Muscle layer of duodenum (tissue), 2 donors: ENCODE results near the gene KAZN.
A peak's percentile ranks its signal among the peaks of the same experiment; 100 is the strongest.

Source experiments
- H3K27ac ChIP-seq: one replicate; pipeline ENCODE4 v1.7.0; 2013; ENCODE audit warnings: mild to moderate bottlenecking, low read length
- H3K27me3 ChIP-seq: one replicate; pipeline ENCODE4 v1.7.0; 2013; ENCODE audit warnings: low read depth, mild to moderate bottlenecking, control low read depth, low read length
- H3K36me3 ChIP-seq, 2 donors: one replicate each; pipeline ENCODE4 v1.7.0; 2013; ENCODE audit warnings: low read length in 2 of 2, control low read depth in 1 of 2, mild to moderate bottlenecking in 1 of 2; ENCODE audit not compliant: insufficient read depth in 2 of 2, control insufficient read depth in 1 of 2
- H3K4me1 ChIP-seq, 2 donors: one replicate each; pipeline ENCODE4 v1.7.0; 2013; ENCODE audit warnings: low read length in 2 of 2, mild to moderate bottlenecking in 2 of 2, control low read depth in 1 of 2, moderate library complexity in 1 of 2; ENCODE audit not compliant: insufficient read depth in 2 of 2, control insufficient read depth in 1 of 2
- H3K4me3 ChIP-seq, 2 donors: one replicate each; pipeline ENCODE4 v1.7.0; 2013; ENCODE audit warnings: low read length in 2 of 2, low read depth in 1 of 2, mild to moderate bottlenecking in 1 of 2
- H3K9me3 ChIP-seq, 2 donors: one replicate each; pipeline ENCODE4 v1.7.0; 2013; ENCODE audit warnings: low read length in 2 of 2, control low read depth in 1 of 2, mild to moderate bottlenecking in 1 of 2; ENCODE audit not compliant: control insufficient read depth in 1 of 2
- donor health status: healthy.

Gene KAZN

GRCh38 chr1:15005116-15005515 is 406.6 kb downstream of the KAZN start:
- H3K27me3 ChIP-seq, result no peaks in the 10 kb centered on the region
- H3K36me3 ChIP-seq, result no peaks in the 10 kb centered on the region
- H3K9me3 ChIP-seq, result no peaks in the 10 kb centered on the region
- H3K4me3 ChIP-seq, result no peak overlapping the region
- no peak overlapping the region for H3K27ac ChIP-seq
- H3K4me1 ChIP-seq, result peaks cover 5 to 7% of the 10 kb centered on the region in 2 donors

- H3K4me3 ChIP-seq, result no peak overlapping the region
- no peak overlapping the region for H3K27ac ChIP-seq
These were observed 408.9 kb downstream of the KAZN start for GRCh38 chr1:15007368-15007767.

GRCh38 chr1:15007842-15008241 is 409.4 kb downstream of the KAZN start:
- Histone ChIP-seq H3K27ac (no peak overlapping the region), H3K36me3 (no peaks in the 10 kb centered on the region)

More at GRCh38 chr1:15007368-15007767, 408.9 kb downstream of the KAZN start:
- H3K27me3 ChIP-seq, result no peaks in the 10 kb centered on the region
- H3K36me3 ChIP-seq, result no peaks in the 10 kb centered on the region
- peaks cover 5 to 7% of the 10 kb centered on the region in 2 donors for H3K4me1 ChIP-seq
- H3K9me3 ChIP-seq, result no peaks in the 10 kb centered on the region

GRCh38 chr1:15008783-15009729 is 410.6 kb downstream of the KAZN start:
- Histone ChIP-seq H3K4me3 (no peak overlapping the region), H3K36me3 (no peaks in the 10 kb centered on the region), H3K27ac (peak overlapping the region; percentile 27), H3K4me1 (peaks cover 5 to 7% of the 10 kb centered on the region in 2 donors), H3K27me3 (no peaks in the 10 kb centered on the region), H3K9me3 (no peaks in the 10 kb centered on the region)

More at GRCh38 chr1:15007842-15008241, 409.4 kb downstream of the KAZN start:
- Histone ChIP-seq H3K27me3 (no peaks in the 10 kb centered on the region), H3K9me3 (no peaks in the 10 kb centered on the region), H3K4me3 (no peak overlapping the region), H3K4me1 (peaks cover 5 to 7% of the 10 kb centered on the region in 2 donors)

GRCh38 chr1:15011160-15011559 is 412.7 kb downstream of the KAZN start:
- H3K4me3 ChIP-seq, result no peak overlapping the region
- peaks cover 7 to 10% of the 10 kb centered on the region in 2 donors for H3K4me1 ChIP-seq
- no peaks in the 10 kb centered on the region for H3K36me3 ChIP-seq
- no peak overlapping the region for H3K27ac ChIP-seq
- no peaks in the 10 kb centered on the region for H3K9me3 ChIP-seq
- H3K27me3 ChIP-seq, result no peaks in the 10 kb centered on the region

GRCh38 chr1:15011661-15012060 is 413.2 kb downstream of the KAZN start:
- Histone ChIP-seq H3K9me3 (no peaks in the 10 kb centered on the region), H3K27ac (no peak overlapping the region), H3K4me3 (no peak overlapping the region), H3K36me3 (no peaks in the 10 kb centered on the region), H3K27me3 (no peaks in the 10 kb centered on the region), H3K4me1 (peaks cover 7 to 10% of the 10 kb centered on the region in 2 donors)

- H3K36me3 ChIP-seq, result no peaks in the 10 kb centered on the region
- peaks cover 5 to 7% of the 10 kb centered on the region in 2 donors for H3K4me1 ChIP-seq
- H3K9me3 ChIP-seq, result no peaks in the 10 kb centered on the region
- H3K27ac ChIP-seq, result no peak overlapping the region
- H3K4me3 ChIP-seq, result no peak overlapping the region
- H3K27me3 ChIP-seq, result no peaks in the 10 kb centered on the region
These were observed 414.3 kb downstream of the KAZN start for GRCh38 chr1:15012822-15013221.

GRCh38 chr1:15013767-15014166 is 415.3 kb downstream of the KAZN start:
- Histone ChIP-seq H3K27ac (no peak overlapping the region), H3K36me3 (no peaks in the 10 kb centered on the region), H3K4me1 (peaks cover 2 to 5% of the 10 kb centered on the region in 2 donors), H3K9me3 (no peaks in the 10 kb centered on the region), H3K27me3 (no peaks in the 10 kb centered on the region), H3K4me3 (no peak overlapping the region)

- Histone ChIP-seq H3K9me3 (no peaks in the 10 kb centered on the region), H3K4me3 (no peak overlapping the region), H3K4me1 (peaks cover 0 to 5% of the 10 kb centered on the region in 2 donors), H3K27ac (no peak overlapping the region), H3K36me3 (no peaks in the 10 kb centered on the region), H3K27me3 (no peaks in the 10 kb centered on the region)
These were observed 416.0 kb downstream of the KAZN start for GRCh38 chr1:15014516-15014915.

GRCh38 chr1:15016001-15016400 is 417.5 kb downstream of the KAZN start:
- Histone ChIP-seq H3K9me3 (no peaks in the 10 kb centered on the region), H3K36me3 (no peaks in the 10 kb centered on the region), H3K27ac (no peak overlapping the region), H3K4me1 (peaks cover 0 to 5% of the 10 kb centered on the region in 2 donors), H3K27me3 (no peaks in the 10 kb centered on the region), H3K4me3 (no peak overlapping the region)

- Histone ChIP-seq H3K27me3 (no peaks in the 10 kb centered on the region), H3K27ac (no peak overlapping the region), H3K36me3 (no peaks in the 10 kb centered on the region)
These were observed 418.0 kb downstream of the KAZN start for GRCh38 chr1:15016526-15016925.

More at GRCh38 chr1:15016526-15016925, 418.0 kb downstream of the KAZN start:
- H3K4me3 ChIP-seq, result no peak overlapping the region
- H3K4me1 ChIP-seq, result peaks cover 0 to 5% of the 10 kb centered on the region in 2 donors
- no peaks in the 10 kb centered on the region for H3K9me3 ChIP-seq
